Astrocyte of the spinal cord (primary cell): ENCODE measurements around the gene PHF10.

Source experiments
- DNase-seq: peaks from one replicate; pipeline ENCODE4 v3.0.0; 2011; ENCODE audit warnings: low read depth, low spot score
- H3K4me3 ChIP-seq: 2 replicates; pipeline ENCODE4 v1.5.1; 2011; ENCODE audit warnings: low read depth, mild to moderate bottlenecking, low read length, moderate library complexity
- in situ Hi-C: cut with HindIII; loops from 2 replicates; pipeline ENCODE4 v1.10.0; 2017; ENCODE audit warnings: low sequenced_read_pairs
- TF ChIP-seq, protein P1 (sequence below): IDR thresholded peaks from 2 replicates; pipeline ENCODE4 v1.5.1; 2012; ENCODE audit warnings: low read depth, mild to moderate bottlenecking, low read length, inconsistent platforms

PHF10 gene

DNA sequence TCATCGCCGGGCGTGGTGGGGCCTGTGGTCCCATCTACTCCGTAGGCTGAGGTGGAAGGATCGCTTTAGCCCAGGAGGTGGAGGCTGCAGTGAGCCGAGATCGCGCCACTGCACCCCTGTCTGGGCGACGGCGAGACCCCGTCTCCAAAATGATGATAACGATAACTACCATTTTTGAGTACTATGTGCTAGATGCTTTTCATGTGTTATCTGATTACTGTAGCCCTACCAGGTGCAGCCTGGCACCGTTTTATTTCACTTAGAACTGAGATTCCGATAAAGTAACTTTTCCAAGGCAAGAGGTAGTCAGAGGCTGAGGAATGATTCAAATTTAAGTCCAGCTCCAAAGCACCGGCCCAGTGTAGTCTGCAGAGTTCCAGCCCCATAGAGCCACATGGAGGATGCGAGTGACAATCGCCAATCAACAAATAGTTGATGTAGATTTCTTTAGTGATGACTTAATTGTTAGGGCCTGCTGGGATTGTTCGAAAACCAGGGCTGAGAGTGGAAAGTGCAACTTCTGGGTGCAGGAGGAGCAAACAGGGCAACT, 27.8 kb upstream of the PHF10 start:
- in situ Hi-C loops, result no loop called here
- TF ChIP-seq, protein P1, sequence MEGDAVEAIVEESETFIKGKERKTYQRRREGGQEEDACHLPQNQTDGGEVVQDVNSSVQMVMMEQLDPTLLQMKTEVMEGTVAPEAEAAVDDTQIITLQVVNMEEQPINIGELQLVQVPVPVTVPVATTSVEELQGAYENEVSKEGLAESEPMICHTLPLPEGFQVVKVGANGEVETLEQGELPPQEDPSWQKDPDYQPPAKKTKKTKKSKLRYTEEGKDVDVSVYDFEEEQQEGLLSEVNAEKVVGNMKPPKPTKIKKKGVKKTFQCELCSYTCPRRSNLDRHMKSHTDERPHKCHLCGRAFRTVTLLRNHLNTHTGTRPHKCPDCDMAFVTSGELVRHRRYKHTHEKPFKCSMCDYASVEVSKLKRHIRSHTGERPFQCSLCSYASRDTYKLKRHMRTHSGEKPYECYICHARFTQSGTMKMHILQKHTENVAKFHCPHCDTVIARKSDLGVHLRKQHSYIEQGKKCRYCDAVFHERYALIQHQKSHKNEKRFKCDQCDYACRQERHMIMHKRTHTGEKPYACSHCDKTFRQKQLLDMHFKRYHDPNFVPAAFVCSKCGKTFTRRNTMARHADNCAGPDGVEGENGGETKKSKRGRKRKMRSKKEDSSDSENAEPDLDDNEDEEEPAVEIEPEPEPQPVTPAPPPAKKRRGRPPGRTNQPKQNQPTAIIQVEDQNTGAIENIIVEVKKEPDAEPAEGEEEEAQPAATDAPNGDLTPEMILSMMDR, result no peak
- DNase-seq, result no peak
- H3K4me3 ChIP-seq, result peak overlapping the region; percentile 86

DNA sequence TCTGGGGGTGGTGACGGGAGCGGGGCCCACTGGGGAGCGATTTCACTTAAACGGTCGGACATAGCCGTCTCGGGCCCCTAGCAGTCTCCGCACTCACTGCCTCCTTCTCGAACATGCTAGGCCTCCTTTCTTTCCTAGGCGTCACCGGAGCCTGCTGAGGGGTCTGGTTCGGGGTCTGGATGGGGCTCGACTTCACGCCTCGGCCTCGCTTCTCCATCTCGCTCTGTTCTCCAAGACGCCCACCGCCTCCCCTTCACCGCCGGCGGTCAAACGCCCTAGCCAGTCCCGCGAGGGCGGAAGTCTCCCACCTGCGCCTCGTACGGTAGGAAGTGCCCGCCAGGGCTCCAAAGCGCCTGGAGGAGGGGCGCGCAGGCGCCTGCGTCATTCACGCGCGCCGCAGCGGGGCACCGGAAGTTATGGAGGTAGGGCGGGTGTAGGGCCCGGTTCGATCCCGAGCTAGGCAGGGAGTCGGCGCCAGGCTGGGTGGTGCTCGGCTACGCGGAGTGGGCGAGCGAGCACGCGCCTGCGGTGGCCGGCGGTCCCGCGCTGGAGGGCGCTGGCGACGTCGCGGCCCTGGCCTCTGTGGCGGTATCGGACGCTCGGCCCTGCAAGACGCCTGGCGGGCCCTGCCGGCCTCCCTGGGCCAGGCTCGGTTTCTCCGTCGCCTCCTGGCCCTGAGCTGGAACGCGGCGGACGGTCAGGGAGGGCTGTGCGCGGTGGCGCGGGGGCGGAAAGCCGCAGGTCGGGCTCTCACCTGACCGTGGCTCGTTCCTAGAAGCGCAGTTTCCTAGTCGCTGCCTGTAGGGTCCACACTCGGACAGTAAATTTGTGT, 27.2 kb upstream of the PHF10 start, which contains the start of the genes DYNLT2 and ERMARD:
TSS of gene DYNLT2 (minus strand) at position 331 of the 832 bp plus-strand sequence. CDS start at position 217, 114 bp downstream.
TSS of gene ERMARD (plus strand) at position 381 of the 832 bp plus-strand sequence. CDS start at position 417, 36 bp downstream.
- peak; percentile 96 for DNase-seq
- H3K4me3 ChIP-seq, result peak within 1 kb of the TSS; percentile 86
- in situ Hi-C loops, result no loop called here
- TF ChIP-seq, protein P1, result peak; percentile 2

DNA sequence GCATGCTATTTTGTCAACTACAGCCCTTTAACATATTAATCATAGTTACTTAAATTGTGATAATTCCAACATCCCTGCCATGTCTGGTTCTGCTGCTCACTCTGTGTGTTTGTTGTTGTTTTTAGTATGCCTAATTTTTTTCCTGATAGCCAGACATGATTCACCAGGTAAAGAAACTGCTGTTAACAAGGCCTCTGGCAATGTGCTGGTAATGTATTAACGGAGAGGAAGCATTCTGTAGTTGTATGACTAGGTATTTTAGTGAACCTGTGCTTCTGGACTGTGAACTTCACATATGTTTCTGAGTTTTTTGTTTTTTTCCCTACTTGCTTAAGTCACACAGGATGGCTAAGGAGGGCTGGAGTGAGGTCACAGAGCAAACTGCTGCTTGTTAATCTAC, 22.3 kb upstream of the PHF10 start:
- TF ChIP-seq, protein P1, result no peak
- no peak for DNase-seq
- H3K4me3 ChIP-seq, result no peak overlapping the region
- in situ Hi-C loops, result no loop called here

DNA sequence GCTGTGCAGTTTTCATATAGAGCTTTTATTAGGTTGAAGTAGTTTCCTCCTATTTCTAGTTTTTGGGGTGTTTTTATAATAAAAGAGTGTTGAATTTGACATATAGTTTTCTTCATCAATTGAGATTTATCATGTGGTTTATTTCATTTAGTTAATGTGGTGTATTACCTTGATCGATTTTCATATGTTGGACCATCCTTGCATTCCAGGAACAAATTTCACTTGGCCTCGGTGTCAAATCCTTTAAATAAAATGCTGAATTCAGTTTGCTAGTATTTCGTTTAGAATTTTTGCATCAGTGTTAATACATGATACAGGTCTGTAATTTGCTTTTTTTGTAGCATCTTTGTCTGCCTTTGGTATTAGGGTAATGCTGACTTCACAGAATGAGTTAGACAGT, 21.1 kb upstream of the PHF10 start:
- TF ChIP-seq, protein P1, result no peak
- in situ Hi-C loops, result no loop called here

DNA sequence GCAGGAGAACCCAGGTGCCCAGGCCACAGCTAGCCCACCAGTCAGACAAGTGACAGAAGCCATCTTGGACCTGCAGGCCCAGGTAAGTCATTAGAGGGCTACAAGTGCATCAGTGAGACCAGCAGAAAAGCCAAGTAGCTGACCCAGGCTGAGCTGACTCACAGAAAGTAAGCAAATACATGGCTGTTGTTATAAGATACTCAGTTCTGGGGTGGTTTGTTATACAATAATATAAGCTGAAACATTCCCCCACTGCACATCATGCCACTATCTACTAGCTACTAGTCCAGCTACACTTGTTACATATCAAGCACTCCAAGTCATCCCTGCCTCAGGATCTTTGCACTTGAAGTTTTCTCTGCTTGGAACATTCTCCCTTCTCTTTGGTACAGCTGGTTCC, 17.0 kb upstream of the PHF10 start:
- TF ChIP-seq, protein P1, result no peak
- in situ Hi-C loops, result no loop called here
- no peak for DNase-seq
- H3K4me3 ChIP-seq, result no peak overlapping the region

More for the DNA sequence above, 21.1 kb upstream of the PHF10 start:
- H3K4me3 ChIP-seq, result no peak overlapping the region
- DNase-seq, result no peak

DNA sequence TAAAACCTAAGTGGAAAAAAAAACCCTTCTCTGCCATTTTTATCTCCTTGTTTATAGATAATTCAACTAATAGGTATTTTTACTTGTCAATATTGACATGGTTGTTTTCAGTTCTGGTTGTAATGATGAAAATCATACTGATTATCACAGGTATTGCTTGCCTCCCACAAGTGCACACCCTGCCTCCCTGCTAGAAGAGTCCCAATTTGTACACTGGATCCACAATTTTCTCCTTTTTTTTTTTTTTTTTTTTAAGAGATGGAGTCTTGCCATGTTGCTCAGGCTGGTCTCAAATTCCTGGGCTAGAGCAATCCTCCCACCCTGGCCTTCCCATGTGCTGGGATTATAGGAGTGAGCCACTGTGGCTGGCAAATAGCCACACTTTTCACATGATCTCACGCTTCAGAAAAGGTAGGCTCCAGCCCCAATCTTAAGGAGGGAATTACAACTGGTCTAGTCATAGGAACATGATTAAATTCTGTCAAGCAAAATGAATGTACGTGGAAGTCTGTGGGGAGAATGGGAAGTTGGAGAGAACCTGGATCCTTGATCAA, 14.8 kb upstream of the PHF10 start:
- TF ChIP-seq, protein P1, result no peak
- in situ Hi-C loops, result no loop called here
- DNase-seq, result no peak
- no peak overlapping the region for H3K4me3 ChIP-seq
